GM18858 (cell line): ENCODE measurements around the gene SHISA6.

Source experiments
- ATAC-seq: cut with Tn5 transposase; IDR thresholded peaks from one replicate; pipeline ENCODE4 v1.9.1; 2021; ENCODE audit not compliant: unreplicated experiment

SHISA6 gene

GRCh38 chr17:11264183-11264871 lies 23.3 kb downstream of the SHISA6 start:
- no peak for ATAC-seq

GRCh38 chr17:11267999-11268575 lies 27.1 kb downstream of the SHISA6 start:
- ATAC-seq: no peak

GRCh38 chr17:11269210-11269609 lies 28.2 kb downstream of the SHISA6 start:
- no peak for ATAC-seq

DNA sequence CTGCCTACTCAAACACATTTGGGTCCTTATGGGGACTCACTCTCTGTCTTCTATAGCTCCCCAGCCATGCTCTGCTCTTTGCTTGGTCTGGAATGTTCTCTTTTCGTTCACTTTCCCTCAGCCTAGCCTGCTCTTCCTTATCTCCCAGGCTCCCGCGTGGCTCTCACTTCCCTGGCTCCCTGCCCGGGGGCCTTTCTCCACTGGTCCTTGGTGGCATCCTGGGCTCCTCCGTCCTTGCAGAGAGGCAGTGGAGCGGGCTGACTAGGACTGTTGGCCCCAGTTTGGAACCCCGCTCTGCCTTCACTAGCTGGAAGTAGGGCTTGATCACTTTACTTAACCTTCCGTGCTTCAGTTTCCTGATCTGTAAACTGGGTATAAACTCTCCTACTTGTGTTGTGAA lies 31.2 kb downstream of the SHISA6 start:
- ATAC-seq: no peak

DNA sequence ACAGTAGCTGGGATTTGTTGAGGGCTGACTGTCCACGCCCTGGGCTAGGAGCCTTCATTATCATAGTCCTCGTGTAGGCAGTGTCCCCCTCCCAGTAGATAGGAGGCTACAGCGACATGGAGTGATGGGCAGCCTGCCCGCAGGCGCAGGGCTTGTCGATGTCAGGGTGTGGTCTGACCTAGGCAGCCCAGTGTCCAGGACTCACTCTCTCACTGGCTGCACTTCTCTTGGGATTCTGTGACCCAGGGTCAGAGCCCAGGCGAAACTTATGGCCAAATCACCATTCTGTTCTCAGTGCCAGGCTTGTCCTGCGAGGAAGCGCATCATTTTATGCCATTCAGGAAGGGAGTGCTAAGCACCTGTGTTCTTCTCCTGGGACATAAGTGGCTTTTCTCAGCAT lies 32.6 kb downstream of the SHISA6 start:
- ATAC-seq: no peak

- ATAC-seq: no peak
Measured at GRCh38 chr17:11274106-11274505, 33.1 kb downstream of the SHISA6 start.

DNA sequence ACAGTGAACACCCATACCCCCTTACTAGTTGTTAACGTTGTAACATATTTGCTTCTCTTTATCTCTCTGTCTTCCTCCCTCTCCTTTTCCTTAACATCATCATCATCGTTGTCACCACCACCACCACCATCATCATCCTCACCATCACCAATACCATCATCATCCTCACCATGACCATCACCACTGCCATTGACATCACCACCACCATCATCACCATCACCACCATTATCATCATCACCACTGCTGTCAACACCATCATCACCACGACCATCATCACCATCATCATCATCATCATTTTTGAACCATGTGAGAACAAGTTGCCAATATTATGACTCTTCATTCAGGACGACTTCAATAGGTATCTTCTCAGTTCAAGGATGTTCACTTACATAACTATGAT lies 35.5 kb downstream of the SHISA6 start:
- ATAC-seq: no peak

- ATAC-seq: no peak
Measured at GRCh38 chr17:11278186-11278991, 37.4 kb downstream of the SHISA6 start.

- no peak for ATAC-seq
Measured at GRCh38 chr17:11278992-11279270, 37.9 kb downstream of the SHISA6 start.

DNA sequence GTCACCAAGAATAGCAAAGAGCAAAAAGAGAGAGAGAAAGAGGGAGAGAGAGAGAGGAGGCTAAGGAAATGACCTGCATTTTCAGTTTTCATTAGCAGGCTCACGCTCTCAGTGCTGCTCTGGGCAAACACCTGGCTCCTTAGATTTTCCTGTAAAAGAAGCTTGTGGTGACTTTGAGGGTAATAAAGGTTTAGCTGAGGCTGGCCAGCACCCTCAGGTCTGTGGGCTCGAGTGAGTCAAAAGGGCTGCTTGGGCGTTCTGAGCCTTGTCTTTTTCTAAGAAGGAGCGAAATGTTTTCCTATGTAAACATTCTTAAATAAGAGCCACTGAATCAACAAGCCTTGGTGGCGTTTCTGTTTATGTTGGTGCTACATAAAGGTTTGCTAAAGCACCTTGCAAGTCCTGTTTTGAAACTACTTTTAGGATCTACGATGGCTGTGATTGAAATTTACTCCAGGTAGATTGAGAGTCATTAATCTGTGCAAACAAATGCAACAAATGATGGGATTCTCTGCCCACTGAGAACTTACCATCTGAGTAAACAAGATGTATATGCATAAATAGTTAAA lies 38.8 kb downstream of the SHISA6 start:
- ATAC-seq: no peak

- ATAC-seq: no peak
Measured at GRCh38 chr17:11282586-11282985, 41.6 kb downstream of the SHISA6 start.

- ATAC-seq: no peak
Measured at GRCh38 chr17:11284811-11285210, 43.8 kb downstream of the SHISA6 start.

GRCh38 chr17:11285946-11286345 lies 44.9 kb downstream of the SHISA6 start:
- no peak for ATAC-seq

DNA sequence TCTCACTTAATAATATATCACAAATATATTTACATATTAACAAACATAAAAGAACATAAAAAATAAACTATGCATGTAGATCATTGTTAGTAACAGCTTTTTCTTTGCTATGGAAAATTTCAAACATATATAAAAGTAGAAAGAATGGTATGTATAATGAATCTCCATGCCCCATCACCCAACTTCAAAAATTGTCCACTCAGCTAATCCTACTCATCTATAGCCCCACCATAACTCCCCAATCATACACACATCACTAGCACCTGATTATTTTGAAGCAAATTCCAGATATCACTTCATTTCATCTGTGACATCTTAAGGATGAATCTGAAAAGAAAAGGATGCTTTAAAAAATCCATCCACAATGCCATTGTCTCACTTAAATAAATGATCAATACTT lies 46.8 kb downstream of the SHISA6 start:
- no peak for ATAC-seq

DNA sequence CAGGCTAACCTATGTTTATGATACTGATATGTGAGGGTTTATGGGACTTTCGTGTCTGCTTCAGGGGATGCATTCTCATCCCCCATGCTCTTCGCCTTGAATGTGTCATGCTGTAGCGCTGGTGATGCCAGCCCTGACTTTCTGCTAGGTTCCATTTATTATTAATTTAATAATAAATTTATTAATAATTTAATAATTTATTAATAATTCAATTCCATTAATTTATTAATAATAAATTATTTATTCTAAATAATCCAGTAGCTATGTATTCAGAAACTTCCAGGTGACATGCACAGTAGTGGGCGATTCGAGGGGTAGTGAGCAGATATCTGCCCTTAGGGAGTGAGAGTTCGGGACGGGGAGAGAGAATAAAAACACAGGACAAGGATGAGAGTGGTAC lies 49.8 kb downstream of the SHISA6 start:
- ATAC-seq: no peak

DNA sequence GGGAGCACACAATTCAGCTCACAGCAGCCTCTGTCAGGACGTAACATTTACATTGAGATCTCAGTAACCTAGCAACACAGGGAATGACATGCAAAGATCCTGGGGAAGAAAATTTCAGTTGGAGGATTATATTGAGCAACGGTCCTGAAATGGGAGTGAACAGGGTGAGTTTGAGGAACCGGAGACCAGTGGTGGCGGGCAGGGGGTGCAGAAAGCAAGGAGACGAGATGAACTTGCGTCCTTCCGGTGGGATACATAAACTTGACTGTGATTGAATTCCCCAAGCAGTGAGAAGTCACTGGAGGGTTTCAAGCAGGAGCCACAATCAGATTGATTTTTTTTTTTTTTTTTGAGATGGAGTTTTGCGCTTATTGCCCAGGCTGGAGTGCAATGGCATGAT lies 51.5 kb downstream of the SHISA6 start:
- no peak for ATAC-seq

DNA sequence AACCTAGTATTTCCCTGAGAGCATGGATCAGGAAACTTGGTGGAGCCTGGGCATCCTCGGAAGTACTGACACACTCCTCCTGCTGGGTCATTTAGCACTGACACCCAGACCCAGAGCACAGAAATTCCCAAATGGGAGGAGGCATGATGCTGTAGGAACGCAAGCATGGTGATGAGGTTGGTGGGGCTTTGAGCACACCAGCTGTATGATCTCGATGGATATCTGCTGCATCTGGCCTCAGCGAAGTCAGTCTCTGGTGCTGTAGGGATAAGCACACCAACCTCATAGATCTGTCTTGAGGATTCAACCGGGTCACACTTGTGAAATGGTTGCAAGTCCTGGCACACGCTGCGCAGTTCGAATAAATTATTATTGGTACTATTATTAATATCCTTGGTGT lies 52.5 kb downstream of the SHISA6 start:
- no peak for ATAC-seq

DNA sequence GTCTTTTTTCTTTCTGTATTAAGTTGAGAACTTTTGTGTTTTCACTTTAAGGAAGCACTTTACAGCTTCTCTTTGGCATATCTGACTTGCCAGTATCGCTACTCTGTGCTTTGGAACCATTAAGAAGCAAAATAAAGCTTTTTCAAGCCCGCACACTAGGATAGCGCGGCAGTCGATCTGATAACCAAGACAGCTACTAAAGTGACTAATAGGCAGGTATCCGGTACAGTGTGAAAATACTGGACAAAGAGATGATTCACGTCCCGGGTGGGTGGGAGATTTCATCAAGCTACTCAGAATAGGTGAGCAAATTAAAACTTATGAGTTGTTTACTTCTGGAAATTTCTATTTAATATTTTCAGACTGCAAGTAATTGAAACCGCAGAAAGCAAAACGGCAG lies 53.8 kb downstream of the SHISA6 start:
- no peak for ATAC-seq

- ATAC-seq: no peak
Measured at GRCh38 chr17:11296994-11297393, 56.0 kb downstream of the SHISA6 start.

- no peak for ATAC-seq
Measured at GRCh38 chr17:11298401-11298800, 57.4 kb downstream of the SHISA6 start.

- no peak for ATAC-seq
Measured at GRCh38 chr17:11300201-11300600, 59.2 kb downstream of the SHISA6 start.

DNA sequence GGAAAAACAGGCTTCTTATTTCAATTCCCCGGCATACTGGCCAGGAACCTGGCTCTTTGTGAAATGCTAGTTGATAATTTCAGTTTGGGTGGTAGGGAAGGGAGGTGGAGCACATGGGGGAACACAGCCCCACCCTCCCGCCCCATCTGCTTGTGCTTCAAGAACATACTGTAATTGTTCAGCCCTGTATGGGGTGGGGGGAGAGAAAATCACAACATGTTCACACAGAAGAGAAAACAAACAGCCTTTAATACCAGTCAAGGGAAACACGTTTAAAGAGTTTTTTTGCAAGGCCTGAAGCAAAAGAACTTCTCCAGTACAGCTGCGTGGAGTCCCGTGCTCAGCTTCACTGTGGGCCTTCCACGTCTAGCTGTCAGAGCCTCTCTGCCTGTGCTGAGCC lies 59.7 kb downstream of the SHISA6 start:
- no peak for ATAC-seq
